ENCODE results near the gene TCEAL3.

DNA sequence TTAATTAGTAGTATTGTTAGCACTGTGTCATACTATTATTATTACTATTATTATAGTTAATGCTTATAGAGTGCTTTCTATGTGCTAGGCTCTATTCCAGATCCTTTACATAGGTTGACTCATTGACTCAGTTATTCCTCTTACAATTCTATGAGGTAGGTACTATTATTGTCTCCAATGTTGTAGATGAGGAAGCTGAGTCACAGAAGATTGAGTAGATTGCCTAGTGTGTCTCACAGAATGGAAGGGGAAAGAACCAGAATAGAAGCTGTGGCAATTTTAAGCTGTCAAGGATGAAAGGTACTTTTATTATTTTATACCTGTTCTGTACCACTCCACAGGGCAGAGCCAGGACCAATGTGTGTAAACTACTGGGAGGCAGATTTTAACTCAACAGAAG lies 19.1 kb downstream of the TCEAL3 start:
- TF ChIP-seq FOSL1 (IDR thresholded peaks at IDR 0.05; ENCODE audit: insufficient read depth, low read depth, low read length) (no peak), RBBP5 (IDR thresholded peaks at IDR 0.05; ENCODE audit: borderline replicate concordance, low read depth, low read length) (no peak)
